Measurements from ENCODE around the gene CBX4. TPM values are rescaled to one million over a fixed set of nuclear protein-coding genes. Genes with fewer than 3 reads are reported as not detected.

The CBX4 gene
- total RNA-seq, 1 experiment from 2014 or later: 3.3 TPM

DNA sequence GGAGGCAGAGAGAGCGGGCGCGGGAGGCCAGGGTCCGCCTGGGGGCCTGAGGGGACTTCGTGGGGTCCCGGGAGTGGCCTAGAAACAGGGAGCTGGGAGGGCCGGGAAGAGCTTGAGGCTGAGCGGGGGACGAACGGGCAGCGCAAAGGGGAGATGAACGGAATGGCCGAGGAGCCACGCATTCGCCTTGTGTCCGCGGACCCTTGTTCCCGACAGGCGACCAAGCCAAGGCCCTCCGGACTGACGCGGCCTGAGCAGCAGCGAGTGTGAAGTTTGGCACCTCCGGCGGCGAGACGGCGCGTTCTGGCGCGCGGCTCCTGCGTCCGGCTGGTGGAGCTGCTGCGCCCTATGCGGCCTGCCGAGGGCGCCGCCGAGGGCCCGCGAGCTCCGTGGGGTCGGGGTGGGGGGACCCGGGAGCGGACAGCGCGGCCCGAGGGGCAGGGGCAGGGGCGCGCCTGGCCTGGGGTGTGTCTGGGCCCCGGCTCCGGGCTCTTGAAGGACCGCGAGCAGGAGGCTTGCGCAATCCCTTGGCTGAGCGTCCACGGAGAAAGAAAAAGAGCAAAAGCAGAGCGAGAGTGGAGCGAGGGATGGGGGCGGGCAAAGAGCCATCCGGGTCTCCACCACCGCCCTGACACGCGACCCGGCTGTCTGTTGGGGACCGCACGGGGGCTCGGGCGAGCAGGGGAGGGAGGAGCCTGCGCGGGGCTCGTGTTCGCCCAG, 1.2 kb upstream of the CBX4 start:
- Mint-ChIP-seq H3K9me3 (no peaks in the 10 kb centered on the region), H3K36me3 (no peaks in the 10 kb centered on the region), H3K27ac (no peak overlapping the region), H3K27me3 (ENCODE audit: low read depth) (peaks cover 89% of the 10 kb centered on the region), H3K4me1 (peaks cover 27% of the 10 kb centered on the region), H3K4me3 (peak overlapping the region; percentile 44)
- ChIA-PET CTCF (interaction anchor here (0.5 to 9.0 kb wide), 33 partner anchors 8 to 1482 kb away, joined by 3 to 221 read pairs (median 9); partner anchors contain the start of genes CBX8 and GAA), POLR2A (interaction anchor here (1.0 to 2.6 kb wide), 5 partner anchors 39 to 153 kb away, joined by 3 to 11 read pairs (median 4); partner anchors contain the start of gene CBX8)
- ATAC-seq (no peak), DNase-seq (ENCODE audit: low spot score) (peak; percentile 63)
- TF ChIP-seq, protein P1, sequence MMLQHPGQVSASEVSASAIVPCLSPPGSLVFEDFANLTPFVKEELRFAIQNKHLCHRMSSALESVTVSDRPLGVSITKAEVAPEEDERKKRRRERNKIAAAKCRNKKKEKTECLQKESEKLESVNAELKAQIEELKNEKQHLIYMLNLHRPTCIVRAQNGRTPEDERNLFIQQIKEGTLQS (CRISPR knock-in tag; conservative IDR thresholded peaks at IDR 0.05): no peak
- TF ChIP-seq, protein P2, sequence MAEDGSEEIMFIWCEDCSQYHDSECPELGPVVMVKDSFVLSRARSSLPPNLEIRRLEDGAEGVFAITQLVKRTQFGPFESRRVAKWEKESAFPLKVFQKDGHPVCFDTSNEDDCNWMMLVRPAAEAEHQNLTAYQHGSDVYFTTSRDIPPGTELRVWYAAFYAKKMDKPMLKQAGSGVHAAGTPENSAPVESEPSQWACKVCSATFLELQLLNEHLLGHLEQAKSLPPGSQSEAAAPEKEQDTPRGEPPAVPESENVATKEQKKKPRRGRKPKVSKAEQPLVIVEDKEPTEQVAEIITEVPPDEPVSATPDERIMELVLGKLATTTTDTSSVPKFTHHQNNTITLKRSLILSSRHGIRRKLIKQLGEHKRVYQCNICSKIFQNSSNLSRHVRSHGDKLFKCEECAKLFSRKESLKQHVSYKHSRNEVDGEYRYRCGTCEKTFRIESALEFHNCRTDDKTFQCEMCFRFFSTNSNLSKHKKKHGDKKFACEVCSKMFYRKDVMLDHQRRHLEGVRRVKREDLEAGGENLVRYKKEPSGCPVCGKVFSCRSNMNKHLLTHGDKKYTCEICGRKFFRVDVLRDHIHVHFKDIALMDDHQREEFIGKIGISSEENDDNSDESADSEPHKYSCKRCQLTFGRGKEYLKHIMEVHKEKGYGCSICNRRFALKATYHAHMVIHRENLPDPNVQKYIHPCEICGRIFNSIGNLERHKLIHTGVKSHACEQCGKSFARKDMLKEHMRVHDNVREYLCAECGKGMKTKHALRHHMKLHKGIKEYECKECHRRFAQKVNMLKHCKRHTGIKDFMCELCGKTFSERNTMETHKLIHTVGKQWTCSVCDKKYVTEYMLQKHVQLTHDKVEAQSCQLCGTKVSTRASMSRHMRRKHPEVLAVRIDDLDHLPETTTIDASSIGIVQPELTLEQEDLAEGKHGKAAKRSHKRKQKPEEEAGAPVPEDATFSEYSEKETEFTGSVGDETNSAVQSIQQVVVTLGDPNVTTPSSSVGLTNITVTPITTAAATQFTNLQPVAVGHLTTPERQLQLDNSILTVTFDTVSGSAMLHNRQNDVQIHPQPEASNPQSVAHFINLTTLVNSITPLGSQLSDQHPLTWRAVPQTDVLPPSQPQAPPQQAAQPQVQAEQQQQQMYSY (CRISPR knock-in tag; IDR thresholded peaks at IDR 0.05): 0 out of 2 replicates have a peak, but pooled peaks have one; percentile 19
- TF ChIP-seq, protein P3, sequence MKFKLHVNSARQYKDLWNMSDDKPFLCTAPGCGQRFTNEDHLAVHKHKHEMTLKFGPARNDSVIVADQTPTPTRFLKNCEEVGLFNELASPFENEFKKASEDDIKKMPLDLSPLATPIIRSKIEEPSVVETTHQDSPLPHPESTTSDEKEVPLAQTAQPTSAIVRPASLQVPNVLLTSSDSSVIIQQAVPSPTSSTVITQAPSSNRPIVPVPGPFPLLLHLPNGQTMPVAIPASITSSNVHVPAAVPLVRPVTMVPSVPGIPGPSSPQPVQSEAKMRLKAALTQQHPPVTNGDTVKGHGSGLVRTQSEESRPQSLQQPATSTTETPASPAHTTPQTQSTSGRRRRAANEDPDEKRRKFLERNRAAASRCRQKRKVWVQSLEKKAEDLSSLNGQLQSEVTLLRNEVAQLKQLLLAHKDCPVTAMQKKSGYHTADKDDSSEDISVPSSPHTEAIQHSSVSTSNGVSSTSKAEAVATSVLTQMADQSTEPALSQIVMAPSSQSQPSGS (CRISPR knock-in tag; IDR thresholded peaks at IDR 0.05; ENCODE audit: borderline replicate concordance, low read depth): no peak
- TF ChIP-seq, protein P4, sequence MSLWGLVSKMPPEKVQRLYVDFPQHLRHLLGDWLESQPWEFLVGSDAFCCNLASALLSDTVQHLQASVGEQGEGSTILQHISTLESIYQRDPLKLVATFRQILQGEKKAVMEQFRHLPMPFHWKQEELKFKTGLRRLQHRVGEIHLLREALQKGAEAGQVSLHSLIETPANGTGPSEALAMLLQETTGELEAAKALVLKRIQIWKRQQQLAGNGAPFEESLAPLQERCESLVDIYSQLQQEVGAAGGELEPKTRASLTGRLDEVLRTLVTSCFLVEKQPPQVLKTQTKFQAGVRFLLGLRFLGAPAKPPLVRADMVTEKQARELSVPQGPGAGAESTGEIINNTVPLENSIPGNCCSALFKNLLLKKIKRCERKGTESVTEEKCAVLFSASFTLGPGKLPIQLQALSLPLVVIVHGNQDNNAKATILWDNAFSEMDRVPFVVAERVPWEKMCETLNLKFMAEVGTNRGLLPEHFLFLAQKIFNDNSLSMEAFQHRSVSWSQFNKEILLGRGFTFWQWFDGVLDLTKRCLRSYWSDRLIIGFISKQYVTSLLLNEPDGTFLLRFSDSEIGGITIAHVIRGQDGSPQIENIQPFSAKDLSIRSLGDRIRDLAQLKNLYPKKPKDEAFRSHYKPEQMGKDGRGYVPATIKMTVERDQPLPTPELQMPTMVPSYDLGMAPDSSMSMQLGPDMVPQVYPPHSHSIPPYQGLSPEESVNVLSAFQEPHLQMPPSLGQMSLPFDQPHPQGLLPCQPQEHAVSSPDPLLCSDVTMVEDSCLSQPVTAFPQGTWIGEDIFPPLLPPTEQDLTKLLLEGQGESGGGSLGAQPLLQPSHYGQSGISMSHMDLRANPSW (CRISPR knock-in tag; conservative IDR thresholded peaks at IDR 0.05; ENCODE audit: low read depth): no peak
- TF ChIP-seq MYBL2 (CRISPR knock-in tag; IDR thresholded peaks at IDR 0.05) (peak; percentile 27; the same call in 1 of the 2 replicates), ETV6 (CRISPR knock-in tag; IDR thresholded peaks at IDR 0.05) (peak; percentile 74), NFE2L1 (CRISPR knock-in tag; IDR thresholded peaks at IDR 0.05) (0 out of 2 replicates have a peak, but pooled peaks have one; percentile 22)
- TF ChIP-seq, protein P5, sequence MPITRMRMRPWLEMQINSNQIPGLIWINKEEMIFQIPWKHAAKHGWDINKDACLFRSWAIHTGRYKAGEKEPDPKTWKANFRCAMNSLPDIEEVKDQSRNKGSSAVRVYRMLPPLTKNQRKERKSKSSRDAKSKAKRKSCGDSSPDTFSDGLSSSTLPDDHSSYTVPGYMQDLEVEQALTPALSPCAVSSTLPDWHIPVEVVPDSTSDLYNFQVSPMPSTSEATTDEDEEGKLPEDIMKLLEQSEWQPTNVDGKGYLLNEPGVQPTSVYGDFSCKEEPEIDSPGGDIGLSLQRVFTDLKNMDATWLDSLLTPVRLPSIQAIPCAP (CRISPR knock-in tag; IDR thresholded peaks at IDR 0.05): peak; percentile 71; the same call in 1 of the 2 replicates
- TF ChIP-seq, protein P6, sequence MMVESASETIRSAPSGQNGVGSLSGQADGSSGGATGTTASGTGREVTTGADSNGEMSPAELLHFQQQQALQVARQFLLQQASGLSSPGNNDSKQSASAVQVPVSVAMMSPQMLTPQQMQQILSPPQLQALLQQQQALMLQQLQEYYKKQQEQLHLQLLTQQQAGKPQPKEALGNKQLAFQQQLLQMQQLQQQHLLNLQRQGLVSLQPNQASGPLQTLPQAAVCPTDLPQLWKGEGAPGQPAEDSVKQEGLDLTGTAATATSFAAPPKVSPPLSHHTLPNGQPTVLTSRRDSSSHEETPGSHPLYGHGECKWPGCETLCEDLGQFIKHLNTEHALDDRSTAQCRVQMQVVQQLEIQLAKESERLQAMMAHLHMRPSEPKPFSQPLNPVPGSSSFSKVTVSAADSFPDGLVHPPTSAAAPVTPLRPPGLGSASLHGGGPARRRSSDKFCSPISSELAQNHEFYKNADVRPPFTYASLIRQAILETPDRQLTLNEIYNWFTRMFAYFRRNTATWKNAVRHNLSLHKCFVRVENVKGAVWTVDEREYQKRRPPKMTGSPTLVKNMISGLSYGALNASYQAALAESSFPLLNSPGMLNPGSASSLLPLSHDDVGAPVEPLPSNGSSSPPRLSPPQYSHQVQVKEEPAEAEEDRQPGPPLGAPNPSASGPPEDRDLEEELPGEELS (CRISPR knock-in tag; IDR thresholded peaks at IDR 0.05): peak; percentile 82
- TF ChIP-seq, protein P7, sequence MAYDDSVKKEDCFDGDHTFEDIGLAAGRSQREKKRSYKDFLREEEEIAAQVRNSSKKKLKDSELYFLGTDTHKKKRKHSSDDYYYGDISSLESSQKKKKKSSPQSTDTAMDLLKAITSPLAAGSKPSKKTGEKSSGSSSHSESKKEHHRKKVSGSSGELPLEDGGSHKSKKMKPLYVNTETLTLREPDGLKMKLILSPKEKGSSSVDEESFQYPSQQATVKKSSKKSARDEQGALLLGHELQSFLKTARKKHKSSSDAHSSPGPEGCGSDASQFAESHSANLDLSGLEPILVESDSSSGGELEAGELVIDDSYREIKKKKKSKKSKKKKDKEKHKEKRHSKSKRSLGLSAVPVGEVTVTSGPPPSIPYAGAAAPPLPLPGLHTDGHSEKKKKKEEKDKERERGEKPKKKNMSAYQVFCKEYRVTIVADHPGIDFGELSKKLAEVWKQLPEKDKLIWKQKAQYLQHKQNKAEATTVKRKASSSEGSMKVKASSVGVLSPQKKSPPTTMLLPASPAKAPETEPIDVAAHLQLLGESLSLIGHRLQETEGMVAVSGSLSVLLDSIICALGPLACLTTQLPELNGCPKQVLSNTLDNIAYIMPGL (CRISPR knock-in tag; IDR thresholded peaks at IDR 0.05): peak; percentile 46; the same call in 1 of the 2 replicates
- TF ChIP-seq, protein P8, sequence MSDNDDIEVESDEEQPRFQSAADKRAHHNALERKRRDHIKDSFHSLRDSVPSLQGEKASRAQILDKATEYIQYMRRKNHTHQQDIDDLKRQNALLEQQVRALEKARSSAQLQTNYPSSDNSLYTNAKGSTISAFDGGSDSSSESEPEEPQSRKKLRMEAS (CRISPR knock-in tag; IDR thresholded peaks at IDR 0.05): peak; percentile 55; the same call in 1 of the 2 replicates

Measured in WTC11 (cell line).